GM19239 (cell line): Measurements from ENCODE around the gene GNG8.

ENCODE experiments used
- DNase-seq: peaks from one replicate; pipeline ENCODE4 v3.0.0; 2011; ENCODE audit warnings: low spot score; ENCODE audit not compliant: insufficient read length
- FAIRE-seq: peaks from 2 replicates; lab custom pipeline; 2011; peaks lifted over from hg19 to GRCh38; lab: Jason Lieb, UNC

The GNG8 gene

DNA sequence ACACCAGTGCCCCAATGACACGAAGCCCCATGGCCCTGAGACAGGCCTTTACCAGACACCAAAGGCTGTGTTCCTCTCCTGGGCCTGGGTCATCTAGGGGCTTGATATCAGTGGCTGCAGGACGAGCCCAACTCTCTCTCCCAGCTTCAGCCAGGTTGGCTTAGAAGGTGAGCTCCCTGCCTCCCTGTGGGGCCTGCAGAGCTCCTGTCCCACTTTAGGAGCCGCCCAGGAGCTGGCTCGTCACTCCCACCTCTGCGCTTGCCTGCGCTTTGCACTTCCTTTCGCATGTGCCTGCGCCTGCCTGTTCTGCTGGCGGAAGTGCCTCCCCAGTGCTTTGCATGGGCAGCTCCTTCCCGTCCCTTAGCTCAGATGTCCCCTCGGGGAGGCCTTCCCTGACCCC is 30.0 kb downstream of the GNG8 start:
- DNase-seq (no peak), FAIRE-seq (no peak)

DNA sequence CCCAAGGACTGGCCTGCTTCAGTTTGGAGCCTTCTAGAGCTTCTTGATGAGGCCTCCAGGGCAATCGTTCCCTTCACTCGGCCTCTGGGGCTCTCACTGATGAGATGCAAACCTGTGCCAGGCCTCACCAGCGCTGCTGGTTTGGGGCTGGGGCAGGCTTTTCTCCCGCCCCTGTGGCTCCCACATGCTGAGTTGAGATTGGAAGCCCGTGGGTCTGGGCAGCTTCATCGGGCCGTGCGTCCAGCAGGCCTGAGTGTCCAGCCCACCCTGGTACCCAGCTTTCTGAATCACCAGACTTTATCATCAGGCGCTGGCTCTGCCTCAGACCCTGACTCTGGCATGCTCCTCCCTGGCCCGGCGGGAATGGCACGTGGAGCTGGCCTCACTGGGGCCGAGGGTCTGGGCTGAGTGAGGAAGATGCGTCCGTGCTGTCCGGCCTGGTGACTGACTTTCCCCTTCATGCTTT is 30.6 kb downstream of the GNG8 start:
- no peak for DNase-seq
- FAIRE-seq = no peak

DNA sequence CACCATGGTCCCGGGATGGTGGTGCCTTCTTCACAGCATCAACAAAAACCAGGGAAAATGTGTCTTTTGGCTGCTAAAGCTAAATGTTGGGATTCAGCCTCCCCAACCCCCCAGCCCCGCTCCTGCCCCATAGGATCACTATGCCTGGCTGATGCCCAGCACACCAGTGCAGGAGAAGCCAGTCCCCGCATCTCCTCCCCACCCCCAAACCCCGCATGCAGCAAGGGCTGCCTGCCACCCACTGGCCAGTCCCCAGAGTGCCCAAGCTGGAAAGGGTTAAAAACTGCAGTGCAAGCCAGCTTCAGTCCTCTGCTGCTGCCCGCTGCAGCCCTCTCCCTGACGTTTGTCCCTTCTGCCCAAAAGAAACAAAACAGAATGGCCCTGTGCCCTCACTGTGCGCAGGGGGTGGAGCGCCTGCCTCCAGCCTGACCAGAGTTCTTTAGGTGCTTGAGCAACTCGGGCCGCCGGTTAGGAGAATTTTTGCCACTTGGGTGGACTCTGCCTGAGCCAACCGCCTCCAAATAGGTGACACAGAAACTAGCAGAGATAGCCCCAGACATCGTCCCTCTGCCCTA is 31.1 kb downstream of the GNG8 start:
- DNase-seq (no peak), FAIRE-seq (no peak)

GRCh38 chr19:46603752-46604231 is 32.2 kb downstream of the GNG8 start:
- peak; percentile 31 for FAIRE-seq

GRCh38 chr19:46603195-46603637 is 32.8 kb downstream of the GNG8 start:
- FAIRE-seq = peak; percentile 97
- DNase-seq = peak; percentile 74

More at GRCh38 chr19:46603752-46604231, 32.2 kb downstream of the GNG8 start:
- DNase-seq = no peak

GRCh38 chr19:46602392-46603194 is 33.4 kb downstream of the GNG8 start:
- peak; percentile 69 for FAIRE-seq
- DNase-seq = no peak

- DNase-seq (no peak), FAIRE-seq (no peak)
Measured at GRCh38 chr19:46601318-46602224, 34.4 kb downstream of the GNG8 start, which contains the start of gene CALM3. Gene CALM3 (plus strand): TSS chr19:46601330. CDS start chr19:46601435, 105 bp downstream.

DNA sequence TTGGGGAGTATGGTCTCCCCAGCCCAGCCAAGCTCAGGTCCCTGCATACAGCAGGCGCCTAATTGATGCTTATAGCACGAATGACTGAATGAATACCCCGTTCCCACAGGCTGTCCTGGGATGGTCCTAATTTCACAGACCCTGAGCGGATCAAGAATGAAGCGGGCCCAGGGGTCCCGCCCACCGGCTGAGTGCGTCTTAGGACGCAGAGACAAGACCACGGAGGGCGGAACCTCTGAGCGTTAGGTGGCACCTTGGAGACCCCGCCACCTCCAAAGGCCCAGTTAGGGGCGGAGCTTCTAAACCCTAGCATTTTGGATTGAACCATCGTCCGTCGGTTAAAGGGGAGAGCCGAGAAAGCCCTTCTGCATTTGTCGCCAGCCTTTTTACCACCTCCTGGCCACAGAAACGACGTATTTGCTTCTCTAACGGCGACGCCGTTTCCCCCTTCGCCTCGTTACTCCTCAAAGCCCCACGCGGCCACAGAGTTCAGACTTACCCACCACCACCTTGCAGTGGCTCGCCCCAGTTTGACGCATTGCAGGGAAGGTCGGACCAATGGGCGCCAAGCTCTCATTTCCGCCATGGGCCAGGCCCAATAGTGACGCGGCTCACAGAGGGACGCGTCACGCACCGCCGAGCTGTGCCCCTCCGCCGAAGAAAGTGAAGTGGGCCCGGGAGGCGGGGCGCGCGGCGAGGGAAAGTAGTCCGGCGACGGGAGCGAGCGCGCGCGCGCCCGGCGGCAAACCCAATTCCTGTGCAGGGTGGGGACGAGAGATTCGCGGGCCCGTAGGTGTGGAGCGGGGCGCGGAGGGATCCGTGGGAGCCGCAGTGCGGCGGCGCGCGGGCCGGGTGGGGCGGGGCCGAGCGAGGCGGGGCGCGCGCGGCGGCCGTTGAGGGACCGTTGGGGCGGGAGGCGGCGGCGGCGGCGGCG is 35.4 kb downstream of the GNG8 start:
- peak; percentile 84 for DNase-seq
- FAIRE-seq = peak; percentile 96

DNA sequence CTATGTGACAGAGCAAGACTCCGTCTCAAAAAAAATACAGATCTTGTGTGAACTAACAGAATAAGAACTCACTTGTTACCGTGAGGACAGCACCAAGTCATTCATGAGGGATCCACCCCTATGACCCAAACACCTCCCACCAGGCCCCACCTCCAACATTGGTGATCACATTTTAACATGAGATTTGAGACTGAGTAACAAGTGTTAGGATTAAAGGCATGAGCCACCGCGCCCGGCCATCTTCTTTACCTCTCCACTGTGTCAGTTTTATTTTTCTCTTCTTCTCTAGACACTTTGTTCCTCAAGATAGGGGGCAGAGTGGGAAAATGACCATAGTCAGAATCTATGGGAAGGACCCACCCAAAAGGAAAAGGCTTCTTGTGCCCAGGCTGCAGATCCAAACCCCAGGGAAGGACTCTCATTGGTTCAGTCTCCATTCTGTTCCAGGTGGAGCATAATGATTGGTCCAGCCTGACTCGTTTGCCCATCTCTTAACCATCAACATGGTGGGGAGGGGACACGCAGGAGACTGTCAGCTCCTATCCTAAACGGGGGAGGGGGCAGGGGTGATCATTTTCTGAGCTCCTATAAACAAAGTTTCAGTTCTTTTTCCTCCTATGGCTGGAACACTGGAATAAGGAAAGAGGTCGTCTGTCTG is 36.2 kb downstream of the GNG8 start:
- FAIRE-seq (no peak), DNase-seq (no peak)

DNA sequence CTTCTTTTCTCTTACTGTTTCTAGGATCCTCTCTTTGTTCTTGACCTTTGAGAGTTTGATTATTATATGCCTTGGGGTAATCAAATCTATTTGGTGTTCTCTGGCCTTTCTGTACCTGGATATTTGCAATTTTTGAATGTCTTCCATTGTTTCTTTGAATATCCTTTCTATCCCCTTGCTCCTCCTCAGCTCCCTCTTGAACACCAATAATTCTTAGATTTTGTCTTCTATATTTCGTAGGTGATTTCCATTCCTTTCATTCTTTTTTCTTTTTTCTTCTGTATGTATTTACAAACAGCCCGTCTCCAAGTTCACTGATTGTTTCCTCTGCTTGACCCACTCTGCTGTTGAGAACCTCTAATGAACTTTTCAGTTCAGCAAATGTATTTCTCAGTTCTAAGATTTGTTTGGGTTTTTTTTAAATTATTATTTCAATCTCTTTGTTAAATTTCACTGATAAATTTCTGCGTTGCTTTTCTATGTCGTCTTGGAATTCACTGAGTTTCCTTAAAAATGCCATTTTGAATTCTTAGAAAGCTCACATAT is 37.6 kb downstream of the GNG8 start:
- FAIRE-seq = no peak
- DNase-seq = no peak

DNA sequence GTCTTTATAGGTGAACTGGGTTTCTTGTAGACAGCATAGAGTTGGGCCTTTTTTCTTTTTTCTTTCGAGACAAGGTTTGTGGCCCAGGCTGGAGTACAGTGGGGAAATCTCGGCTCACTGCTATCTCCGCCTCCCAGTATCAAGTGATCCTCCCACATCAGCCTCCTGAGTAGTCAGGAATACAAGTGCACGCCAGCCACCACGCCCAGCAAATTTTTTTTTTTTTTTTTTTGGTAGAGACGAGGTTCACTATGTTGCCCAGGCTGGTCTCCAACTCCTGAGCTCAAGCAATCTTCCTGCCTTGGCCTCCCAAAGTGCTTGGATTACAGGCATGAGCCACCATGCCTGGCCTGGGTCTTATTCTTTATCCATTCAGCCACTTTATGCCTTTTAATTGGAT is 40.0 kb downstream of the GNG8 start:
- no peak for DNase-seq
- FAIRE-seq = no peak

- DNase-seq (no peak), FAIRE-seq (no peak)
Measured at GRCh38 chr19:46591870-46592269, 44.1 kb downstream of the GNG8 start.

- no peak for DNase-seq
Measured at GRCh38 chr19:46591254-46591653, 44.7 kb downstream of the GNG8 start.

GRCh38 chr19:46587861-46588260 is 48.1 kb downstream of the GNG8 start:
- no peak for DNase-seq
- FAIRE-seq = no peak

More at GRCh38 chr19:46591254-46591653, 44.7 kb downstream of the GNG8 start:
- FAIRE-seq = no peak

- no peak for DNase-seq
- FAIRE-seq = no peak
Measured at GRCh38 chr19:46586294-46586693, 49.7 kb downstream of the GNG8 start.

- FAIRE-seq = no peak
Measured at GRCh38 chr19:46585539-46585938, 50.5 kb downstream of the GNG8 start.

More at GRCh38 chr19:46585539-46585938, 50.5 kb downstream of the GNG8 start:
- no peak for DNase-seq
